OCI-LY3 (cell line): ENCODE measurements around the gene TEX19.

Experiments used
- EZH2phosphoT487 ChIP-seq: fragments of 200-600 bp; shearing (Covaris generic); IDR thresholded peaks from 2 replicates; pipeline ENCODE4 v1.6.1; 2018; ENCODE audit warnings: antibody characterized with exemption, mixed run types, low read depth
- TF ChIP-seq, protein P1 (sequence below): fragments of 200-600, 300-600 bp; sonication (generic); IDR thresholded peaks from 2 replicates; pipeline ENCODE4 v1.5.1; 2014; ENCODE audit warnings: antibody characterized with exemption, low read length, low read depth

DNA sequence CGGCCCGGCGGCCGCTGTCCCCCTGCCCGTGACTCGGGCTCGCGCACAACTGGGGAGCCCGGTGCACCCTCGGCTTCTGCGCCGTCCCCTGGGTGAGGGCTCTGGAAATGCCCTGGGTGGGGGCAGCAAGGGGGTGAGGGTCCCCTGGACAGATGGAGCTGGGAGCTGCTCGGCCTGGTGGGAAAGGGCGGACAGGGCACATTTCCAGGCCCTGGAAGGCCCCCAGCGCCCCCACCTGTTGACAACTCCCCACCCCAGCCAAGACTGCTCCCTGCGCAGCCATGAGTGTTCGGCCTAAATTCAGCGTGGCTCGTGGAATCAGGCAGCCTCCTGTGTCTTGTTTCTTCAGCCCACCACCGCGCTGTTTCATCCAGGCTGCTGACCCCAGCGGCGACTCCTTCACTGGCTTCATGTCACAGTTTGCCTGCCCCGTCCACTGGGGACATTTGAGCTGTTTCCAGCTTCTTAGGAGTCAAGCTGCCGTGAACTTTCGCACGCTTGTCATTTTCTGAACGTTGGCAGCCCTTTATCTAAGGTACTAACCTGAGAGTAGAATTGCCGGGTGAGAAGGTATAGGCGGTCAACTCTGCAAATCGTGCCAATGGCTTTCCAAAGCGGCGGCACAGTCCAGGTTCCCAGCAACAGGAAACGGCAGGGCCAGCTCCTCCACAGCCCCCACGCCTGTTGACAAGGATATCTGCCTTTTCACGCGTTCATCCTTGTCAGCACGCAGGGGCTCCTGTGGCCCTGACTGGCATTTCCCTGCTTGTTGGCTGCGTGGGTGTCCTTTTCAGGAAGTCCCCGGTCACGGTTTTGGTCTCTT is 13.4 kb downstream of the TEX19 start:
- TF ChIP-seq, protein P1, sequence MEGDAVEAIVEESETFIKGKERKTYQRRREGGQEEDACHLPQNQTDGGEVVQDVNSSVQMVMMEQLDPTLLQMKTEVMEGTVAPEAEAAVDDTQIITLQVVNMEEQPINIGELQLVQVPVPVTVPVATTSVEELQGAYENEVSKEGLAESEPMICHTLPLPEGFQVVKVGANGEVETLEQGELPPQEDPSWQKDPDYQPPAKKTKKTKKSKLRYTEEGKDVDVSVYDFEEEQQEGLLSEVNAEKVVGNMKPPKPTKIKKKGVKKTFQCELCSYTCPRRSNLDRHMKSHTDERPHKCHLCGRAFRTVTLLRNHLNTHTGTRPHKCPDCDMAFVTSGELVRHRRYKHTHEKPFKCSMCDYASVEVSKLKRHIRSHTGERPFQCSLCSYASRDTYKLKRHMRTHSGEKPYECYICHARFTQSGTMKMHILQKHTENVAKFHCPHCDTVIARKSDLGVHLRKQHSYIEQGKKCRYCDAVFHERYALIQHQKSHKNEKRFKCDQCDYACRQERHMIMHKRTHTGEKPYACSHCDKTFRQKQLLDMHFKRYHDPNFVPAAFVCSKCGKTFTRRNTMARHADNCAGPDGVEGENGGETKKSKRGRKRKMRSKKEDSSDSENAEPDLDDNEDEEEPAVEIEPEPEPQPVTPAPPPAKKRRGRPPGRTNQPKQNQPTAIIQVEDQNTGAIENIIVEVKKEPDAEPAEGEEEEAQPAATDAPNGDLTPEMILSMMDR: no peak
- TF ChIP-seq EZH2phosphoT487: no peak
